Loucy (cell line): ENCODE data around the gene SPPL3.

Experiments
- H2AFZ ChIP-seq: fragments of 200-600 bp; sonication (generic); 2 replicates; pipeline ENCODE4 v1.6.0; 2016; ENCODE audit warnings: antibody characterized with exemption, mild to moderate bottlenecking, low read length, moderate library complexity
- H3F3A ChIP-seq: fragments of 200-600 bp; 2 replicates; pipeline ENCODE4 v1.6.0; 2016; ENCODE audit warnings: antibody characterized with exemption, low read depth, mild to moderate bottlenecking
- H3K27me3 ChIP-seq: fragments of 200-600 bp; sonication (generic); 2 replicates; pipeline ENCODE4 v1.6.1; 2014; ENCODE audit warnings: low read length, mild to moderate bottlenecking; ENCODE audit not compliant: insufficient read depth, poor library complexity, severe bottlenecking
- H3K36me3 ChIP-seq: fragments of 200-600 bp; sonication (generic); 2 replicates; pipeline ENCODE4 v1.6.1; 2016; ENCODE audit warnings: low read length; ENCODE audit not compliant: insufficient read depth
- H3K4me1 ChIP-seq: fragments of 200-600 bp; sonication (generic); 2 replicates; pipeline ENCODE4 v1.5.1; 2014; ENCODE audit warnings: low read length, mild to moderate bottlenecking; ENCODE audit not compliant: insufficient read depth, poor library complexity, severe bottlenecking
- H3K4me2 ChIP-seq: fragments of 200-600 bp; sonication (generic); 2 replicates; pipeline ENCODE4 v1.6.0; 2014; ENCODE audit warnings: antibody characterized with exemption, low read length, low read depth, mild to moderate bottlenecking; ENCODE audit not compliant: poor library complexity, severe bottlenecking
- H3K4me3 ChIP-seq: fragments of 200-600 bp; sonication (generic); 2 replicates; pipeline ENCODE4 v1.5.1; 2014; ENCODE audit warnings: low read length, mild to moderate bottlenecking, mixed read lengths; ENCODE audit not compliant: poor library complexity, severe bottlenecking
- H3K79me2 ChIP-seq: fragments of 200-600 bp; sonication (generic); 2 replicates; pipeline ENCODE4 v1.6.1; 2014; ENCODE audit warnings: low read length; ENCODE audit not compliant: insufficient read depth
- H3K9ac ChIP-seq: fragments of 200-600 bp; sonication (generic); 2 replicates; pipeline ENCODE4 v1.6.0; 2014; ENCODE audit warnings: mild to moderate bottlenecking, low read depth, low read length, moderate library complexity; ENCODE audit not compliant: poor library complexity, severe bottlenecking
- H3K9me2 ChIP-seq: fragments of 200-600 bp; sonication (generic); replicated peaks from 2 replicates; pipeline ENCODE4 v1.6.1; 2016; ENCODE audit warnings: low read depth, low read length, mixed read lengths
- H3K9me3 ChIP-seq: fragments of 200-600 bp; sonication (generic); 2 replicates; pipeline ENCODE4 v1.6.1; 2014; ENCODE audit warnings: mild to moderate bottlenecking, antibody characterized with exemption, low read length, low read depth; ENCODE audit not compliant: insufficient read depth
- H4K20me1 ChIP-seq: fragments of 200-600 bp; sonication (generic); 2 replicates; pipeline ENCODE4 v1.6.0; 2014; ENCODE audit warnings: antibody characterized with exemption, low read length, mild to moderate bottlenecking; ENCODE audit not compliant: insufficient read depth, poor library complexity, severe bottlenecking
- CTCF ChIP-seq: fragments of 200-600 bp; sonication (generic); conservative IDR thresholded peaks from 2 replicates; pipeline ENCODE4 v1.5.1; 2014; ENCODE audit warnings: mild to moderate bottlenecking, antibody characterized with exemption, low read length
- EZH2phosphoT487 ChIP-seq: fragments of 200-600 bp; IDR thresholded peaks from 2 replicates; pipeline ENCODE4 v1.6.1; 2018; ENCODE audit warnings: antibody characterized with exemption, mild to moderate bottlenecking, moderate library complexity, borderline replicate concordance

The SPPL3 gene

GRCh38 chr12:120909633-120910298 lies 5.6 kb upstream of the SPPL3 start:
- Histone ChIP-seq H3K4me1 (peaks cover 2% of the 10 kb centered on the region), H3K4me2 (no peak overlapping the region), H3K9me3 (no peaks in the 10 kb centered on the region), H3K9ac (no peak overlapping the region), H3K27me3 (no peaks in the 10 kb centered on the region), H3K9me2 (no peaks in the 10 kb centered on the region), H4K20me1 (no peaks in the 10 kb centered on the region), H3K4me3 (no peak overlapping the region), H3K79me2 (no peaks in the 10 kb centered on the region), H3K36me3 (no peaks in the 10 kb centered on the region), H2AFZ (0 out of 2 replicates have a peak overlapping the region, but pooled peaks have one; percentile 9), H3F3A (no peaks in the 10 kb centered on the region)
- TF ChIP-seq CTCF (no peak), EZH2phosphoT487 (no peak)

GRCh38 chr12:120905856-120906384 lies 1.8 kb upstream of the SPPL3 start:
- no peak overlapping the region for H3K4me3 ChIP-seq
- H3K79me2 ChIP-seq = peaks cover 27% of the 10 kb centered on the region
- peaks cover 21% of the 10 kb centered on the region for H3K4me1 ChIP-seq
- no peaks in the 10 kb centered on the region for H3K9me3 ChIP-seq
- no peaks in the 10 kb centered on the region for H3F3A ChIP-seq
- no peaks in the 10 kb centered on the region for H3K9me2 ChIP-seq
- H3K9ac ChIP-seq = no peak overlapping the region
- H4K20me1 ChIP-seq = peaks cover 28% of the 10 kb centered on the region
- H3K4me2 ChIP-seq = no peak overlapping the region
- TF ChIP-seq EZH2phosphoT487 = no peak
- no peaks in the 10 kb centered on the region for H3K36me3 ChIP-seq
- no peak overlapping the region for H2AFZ ChIP-seq
- H3K27me3 ChIP-seq = no peaks in the 10 kb centered on the region

- Histone ChIP-seq H3K4me3 (peak overlapping the region; percentile 88), H2AFZ (peak overlapping the region; percentile 79), H3K9me2 (no peaks in the 10 kb centered on the region), H3K9me3 (no peaks in the 10 kb centered on the region), H3F3A (peaks cover 3% of the 10 kb centered on the region; the same call in 1 of the 2 replicates), H3K9ac (peak overlapping the region; percentile 88), H3K4me1 (peaks cover 29% of the 10 kb centered on the region), H3K4me2 (peak overlapping the region; percentile 91), H3K36me3 (no peaks in the 10 kb centered on the region), H3K27me3 (no peaks in the 10 kb centered on the region), H3K79me2 (peaks cover 50% of the 10 kb centered on the region), H4K20me1 (peaks cover 48% of the 10 kb centered on the region)
- TF ChIP-seq CTCF (no peak), EZH2phosphoT487 (no peak)
Measured at GRCh38 chr12:120903412-120904196, 554 bp downstream of the SPPL3 start.
